Tibial nerve (tissue), 4 donors: ENCODE results near the gene HSPB9.

Source experiments
- EP300 ChIP-seq, 2 donors: sonication (generic); formaldehyde crosslinking; IDR thresholded peaks; one replicate each; pipeline ENCODE4 v1.6.1; 2017; ENCODE audit warnings: antibody characterized with exemption in 2 of 2, mild to moderate bottlenecking in 1 of 2
- POLR2A ChIP-seq, 2 donors: fragments of 450-650 bp; IDR thresholded peaks; one replicate each; pipeline ENCODE4 v1.6.1; 2017; ENCODE audit warnings: antibody characterized with exemption in 2 of 2, mild to moderate bottlenecking in 2 of 2, moderate library complexity in 2 of 2
- TF ChIP-seq, protein P1 (sequence below), 5 experiments: fragments of 200-600 bp in 3 of 5; fragments of 450-650 bp in 2 of 5; sonication (generic) in 3 of 5; IDR thresholded peaks; one replicate each; pipeline ENCODE4 v1.5.1; 2016 to 2019; ENCODE audit warnings: antibody characterized with exemption in 5 of 5, mild to moderate bottlenecking in 3 of 5, moderate library complexity in 2 of 5

DNA sequence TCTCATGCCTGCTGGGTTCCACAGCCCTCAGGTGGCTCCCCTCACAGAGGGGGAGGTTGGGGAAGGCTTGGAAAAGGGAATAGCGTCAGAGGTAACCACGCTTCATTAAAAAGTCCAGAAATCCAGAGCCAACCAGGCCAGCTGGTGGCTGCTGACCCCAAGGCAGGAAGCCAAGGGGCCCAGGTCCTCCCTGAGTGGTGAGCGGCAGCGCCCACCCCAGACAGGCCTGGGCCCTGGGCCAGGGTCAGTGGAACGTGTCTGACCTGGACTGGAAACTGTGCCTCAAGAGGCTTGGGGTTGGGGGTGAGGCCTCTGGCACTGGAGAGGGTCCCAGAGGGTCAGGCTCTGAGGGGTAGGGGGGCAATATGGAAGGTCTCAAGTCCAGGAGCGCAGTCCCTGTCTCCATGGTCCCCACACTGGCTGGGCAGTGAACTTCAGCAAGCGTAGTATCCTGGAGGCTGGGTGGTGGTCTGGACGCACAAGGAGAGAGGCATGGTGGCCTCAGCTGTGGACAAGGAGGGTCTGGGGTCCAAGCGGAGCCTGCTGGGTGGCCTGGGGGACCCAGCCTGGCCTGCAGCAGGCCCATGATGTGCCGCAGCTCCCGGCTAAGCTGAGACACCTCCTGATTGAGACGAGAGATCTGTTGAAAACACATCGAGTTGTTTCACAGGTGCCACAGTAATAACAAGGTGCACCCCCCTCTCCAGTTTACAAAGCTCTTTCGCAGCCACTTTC lies 37.4 kb downstream of the HSPB9 start:
- TF ChIP-seq, protein P1, sequence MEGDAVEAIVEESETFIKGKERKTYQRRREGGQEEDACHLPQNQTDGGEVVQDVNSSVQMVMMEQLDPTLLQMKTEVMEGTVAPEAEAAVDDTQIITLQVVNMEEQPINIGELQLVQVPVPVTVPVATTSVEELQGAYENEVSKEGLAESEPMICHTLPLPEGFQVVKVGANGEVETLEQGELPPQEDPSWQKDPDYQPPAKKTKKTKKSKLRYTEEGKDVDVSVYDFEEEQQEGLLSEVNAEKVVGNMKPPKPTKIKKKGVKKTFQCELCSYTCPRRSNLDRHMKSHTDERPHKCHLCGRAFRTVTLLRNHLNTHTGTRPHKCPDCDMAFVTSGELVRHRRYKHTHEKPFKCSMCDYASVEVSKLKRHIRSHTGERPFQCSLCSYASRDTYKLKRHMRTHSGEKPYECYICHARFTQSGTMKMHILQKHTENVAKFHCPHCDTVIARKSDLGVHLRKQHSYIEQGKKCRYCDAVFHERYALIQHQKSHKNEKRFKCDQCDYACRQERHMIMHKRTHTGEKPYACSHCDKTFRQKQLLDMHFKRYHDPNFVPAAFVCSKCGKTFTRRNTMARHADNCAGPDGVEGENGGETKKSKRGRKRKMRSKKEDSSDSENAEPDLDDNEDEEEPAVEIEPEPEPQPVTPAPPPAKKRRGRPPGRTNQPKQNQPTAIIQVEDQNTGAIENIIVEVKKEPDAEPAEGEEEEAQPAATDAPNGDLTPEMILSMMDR (IDR thresholded peaks at IDR 0.05): no peak
- TF ChIP-seq POLR2A (IDR thresholded peaks at IDR 0.05) (no peak), EP300 (IDR thresholded peaks at IDR 0.05) (no peak)
